Osteoblast (primary cell): ENCODE data around the gene SHISA4. TPM values are rescaled to one million over a fixed set of nuclear protein-coding genes. Genes with fewer than 3 reads are reported as not detected.

Source experiments
- DNase-seq: peaks from one replicate; pipeline ENCODE4 v3.0.0; 2011; ENCODE audit warnings: low spot score, mixed read lengths; ENCODE audit not compliant: insufficient read length; ENCODE audit errors: missing footprints
- H2AFZ ChIP-seq: 2 replicates; pipeline ENCODE4 v1.6.0; 2011; ENCODE audit warnings: mild to moderate bottlenecking, low read length
- H3K27ac ChIP-seq: 2 replicates; pipeline ENCODE4 v1.5.1; 2011; ENCODE audit warnings: mild to moderate bottlenecking, low read depth, low read length, moderate library complexity
- H3K27me3 ChIP-seq: 2 replicates; pipeline ENCODE4 v1.6.0; 2012; ENCODE audit warnings: mild to moderate bottlenecking, control low read depth, inconsistent platforms, low read length, moderate library complexity; ENCODE audit not compliant: insufficient read depth
- H3K36me3 ChIP-seq: 2 replicates; pipeline ENCODE4 v1.5.1; 2011; ENCODE audit warnings: mild to moderate bottlenecking, low read length, control low read depth, moderate library complexity; ENCODE audit not compliant: insufficient read depth
- H3K4me1 ChIP-seq: 2 replicates; pipeline ENCODE4 v1.5.1; 2011; ENCODE audit warnings: mild to moderate bottlenecking, low read length, control low read depth, moderate library complexity; ENCODE audit not compliant: insufficient read depth
- H3K4me2 ChIP-seq: 2 replicates; pipeline ENCODE4 v1.6.0; 2011; ENCODE audit warnings: mild to moderate bottlenecking, low read length; ENCODE audit not compliant: insufficient read depth
- H3K4me3 ChIP-seq: fragments of 200-600 bp; sonication (generic); 3 replicates; pipeline ENCODE4 v1.5.1; 2012; ENCODE audit warnings: mild to moderate bottlenecking, low read length, inconsistent platforms; ENCODE audit not compliant: insufficient read depth
- H3K79me2 ChIP-seq: 2 replicates; pipeline ENCODE4 v1.6.0; 2012; ENCODE audit warnings: mild to moderate bottlenecking, low read length, control low read depth, inconsistent platforms; ENCODE audit not compliant: insufficient read depth
- H3K9me3 ChIP-seq: 2 replicates; pipeline ENCODE4 v1.5.1; 2011; ENCODE audit warnings: low read depth, low read length, control low read depth
- H4K20me1 ChIP-seq: 2 replicates; pipeline ENCODE4 v1.6.0; 2012; ENCODE audit warnings: mild to moderate bottlenecking, low read length, control low read depth; ENCODE audit not compliant: insufficient read depth
- CTCF ChIP-seq: IDR thresholded peaks from 2 replicates; pipeline ENCODE4 v1.5.1; 2011; ENCODE audit warnings: mild to moderate bottlenecking, low read depth, low read length, moderate library complexity; ENCODE audit errors: extremely low read depth
- total RNA-seq: library from RNA; depleted of rRNA; stranded (reverse); fragments of >200 nt; gene quantifications from 2 replicates; pipeline ENCODE4 v1.2.3, GENCODE V29; 2012

SHISA4 gene
- total RNA-seq, 1 donor, result 25.3 TPM

DNA sequence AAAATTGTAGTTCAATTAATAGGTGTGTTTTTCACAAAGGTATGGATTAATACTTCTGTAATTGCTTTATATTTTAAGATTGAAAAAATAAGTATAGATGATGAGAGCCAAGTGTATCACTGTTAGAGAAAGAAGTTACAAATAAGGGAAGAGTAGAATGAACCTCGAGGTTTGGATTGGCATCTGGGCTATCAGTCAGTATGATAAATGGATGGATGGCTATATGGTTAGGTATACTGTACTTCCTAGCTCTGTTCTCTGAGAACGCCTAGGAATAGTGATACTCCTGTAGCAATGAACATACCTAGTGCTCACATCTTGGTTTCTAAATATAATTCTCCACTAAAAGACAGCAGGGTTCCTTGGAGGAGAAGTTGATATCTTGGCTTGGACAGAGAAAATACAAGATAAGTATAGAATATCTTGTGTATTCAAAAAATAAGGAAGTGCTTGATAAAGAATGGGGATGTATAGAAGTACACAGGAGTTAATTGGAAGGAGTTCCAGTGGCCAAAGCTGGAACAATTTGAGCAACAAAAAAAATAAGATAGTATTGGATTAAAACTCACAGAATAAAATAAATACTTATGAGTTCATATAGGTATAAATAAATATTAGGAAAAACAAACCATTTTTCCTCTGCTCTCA, 47.3 kb upstream of the SHISA4 start:
- H3K79me2 ChIP-seq, result peaks cover 92% of the 10 kb centered on the region
- no peaks in the 10 kb centered on the region for H3K9me3 ChIP-seq
- no peak overlapping the region for H3K4me2 ChIP-seq
- TF ChIP-seq CTCF, result no peak
- H3K4me1 ChIP-seq, result peaks cover 16% of the 10 kb centered on the region
- H3K36me3 ChIP-seq, result peaks cover 4% of the 10 kb centered on the region
- no peak for DNase-seq
- peaks cover 22% of the 10 kb centered on the region for H4K20me1 ChIP-seq
- H3K27me3 ChIP-seq, result no peaks in the 10 kb centered on the region
- no peak overlapping the region for H3K4me3 ChIP-seq
- no peak overlapping the region for H3K27ac ChIP-seq
- H2AFZ ChIP-seq, result no peak overlapping the region

DNA sequence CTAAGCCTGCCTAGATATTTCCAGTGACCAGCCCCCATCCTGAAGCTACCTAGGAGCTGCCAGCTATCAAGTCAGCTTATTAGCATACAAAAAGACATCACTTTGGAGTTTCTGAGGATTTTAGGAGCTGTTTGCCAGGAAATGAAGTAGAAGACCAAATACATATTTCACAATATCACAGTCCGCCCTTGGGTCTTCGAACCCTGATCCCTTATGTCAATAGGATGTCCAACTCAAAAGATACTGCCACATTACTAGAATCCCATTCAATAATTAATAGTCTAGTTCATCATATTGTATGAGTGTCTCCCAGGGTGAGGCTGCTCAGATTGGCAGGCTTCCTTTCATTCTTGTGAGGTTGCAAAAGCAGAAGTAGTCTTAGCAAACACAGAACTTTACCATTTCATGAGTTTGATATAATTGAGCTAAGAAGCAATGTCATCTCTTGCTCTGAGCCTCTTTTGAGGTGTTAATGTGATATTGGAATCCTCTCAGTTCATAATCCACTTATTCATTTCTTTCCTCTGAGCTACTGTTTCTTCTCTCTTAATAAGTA, 46.1 kb upstream of the SHISA4 start:
- H3K36me3 ChIP-seq, result peaks cover 7% of the 10 kb centered on the region
- H3K4me2 ChIP-seq, result no peak overlapping the region
- H4K20me1 ChIP-seq, result peaks cover 17% of the 10 kb centered on the region
- H3K4me3 ChIP-seq, result no peak overlapping the region
- H2AFZ ChIP-seq, result no peak overlapping the region
- peaks cover 92% of the 10 kb centered on the region for H3K79me2 ChIP-seq
- H3K4me1 ChIP-seq, result peaks cover 16% of the 10 kb centered on the region
- TF ChIP-seq CTCF, result no peak
- H3K9me3 ChIP-seq, result no peaks in the 10 kb centered on the region
- DNase-seq, result no peak
- H3K27ac ChIP-seq, result no peak overlapping the region
- no peaks in the 10 kb centered on the region for H3K27me3 ChIP-seq

DNA sequence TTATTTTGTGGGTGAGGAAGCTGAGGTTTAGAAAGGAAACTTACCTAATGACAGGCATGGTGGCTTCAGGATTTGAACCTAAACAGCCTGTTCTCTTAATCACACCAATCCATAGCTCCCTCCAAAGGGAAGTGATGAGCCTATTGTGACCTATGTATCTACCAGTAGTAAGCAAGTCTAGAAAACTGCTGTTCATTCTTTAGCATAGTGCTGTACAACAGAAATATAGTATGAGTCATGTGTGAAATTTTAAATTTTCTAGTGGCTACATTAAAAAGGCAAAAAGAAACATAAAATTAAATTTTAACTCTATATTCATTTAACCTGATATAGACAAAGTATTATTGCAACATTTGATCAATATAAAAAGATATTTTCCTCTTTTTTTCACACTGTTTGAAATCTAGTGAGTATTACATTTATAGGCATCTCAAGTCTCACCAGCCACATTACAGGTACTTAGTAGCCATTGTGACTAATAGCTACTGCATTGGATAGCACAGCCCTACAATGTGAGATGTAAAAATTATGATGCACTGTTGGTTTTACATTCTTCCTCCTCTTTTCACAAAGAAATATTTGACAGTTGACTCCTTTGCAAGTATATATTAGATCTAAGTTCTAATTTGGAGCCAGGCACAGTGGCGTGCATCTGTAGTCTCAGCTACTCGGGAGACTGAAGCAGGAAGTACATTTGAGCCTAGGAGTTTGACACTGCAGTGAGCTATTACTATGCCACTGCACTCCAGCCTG, 43.2 kb upstream of the SHISA4 start:
- peaks cover 27% of the 10 kb centered on the region for H3K4me1 ChIP-seq
- no peak overlapping the region for H3K4me3 ChIP-seq
- no peak overlapping the region for H2AFZ ChIP-seq
- DNase-seq, result peak; percentile 82
- H3K36me3 ChIP-seq, result peaks cover 19% of the 10 kb centered on the region
- TF ChIP-seq CTCF, result no peak
- H3K4me2 ChIP-seq, result peak overlapping the region; percentile 24
- peaks cover 74% of the 10 kb centered on the region for H3K79me2 ChIP-seq
- H3K27ac ChIP-seq, result peak overlapping the region; percentile 75
- no peaks in the 10 kb centered on the region for H3K9me3 ChIP-seq
- H3K27me3 ChIP-seq, result no peaks in the 10 kb centered on the region
- peaks cover 17% of the 10 kb centered on the region for H4K20me1 ChIP-seq

GRCh38 chr1:201847150-201847549, 41.5 kb upstream of the SHISA4 start:
- peak overlapping the region; percentile 17 for H3K27ac ChIP-seq
- H3K4me1 ChIP-seq, result peaks cover 32% of the 10 kb centered on the region
- H3K4me2 ChIP-seq, result no peak overlapping the region
- H3K4me3 ChIP-seq, result no peak overlapping the region
- no peak overlapping the region for H2AFZ ChIP-seq
- peaks cover 13% of the 10 kb centered on the region for H4K20me1 ChIP-seq
- peaks cover 63% of the 10 kb centered on the region for H3K79me2 ChIP-seq
- no peak for DNase-seq
- peaks cover 34% of the 10 kb centered on the region for H3K36me3 ChIP-seq
- TF ChIP-seq CTCF, result no peak
- H3K9me3 ChIP-seq, result no peaks in the 10 kb centered on the region
- H3K27me3 ChIP-seq, result no peaks in the 10 kb centered on the region
